Measurements from ENCODE around the gene TAS2R3.

TAS2R3 gene, protein sequence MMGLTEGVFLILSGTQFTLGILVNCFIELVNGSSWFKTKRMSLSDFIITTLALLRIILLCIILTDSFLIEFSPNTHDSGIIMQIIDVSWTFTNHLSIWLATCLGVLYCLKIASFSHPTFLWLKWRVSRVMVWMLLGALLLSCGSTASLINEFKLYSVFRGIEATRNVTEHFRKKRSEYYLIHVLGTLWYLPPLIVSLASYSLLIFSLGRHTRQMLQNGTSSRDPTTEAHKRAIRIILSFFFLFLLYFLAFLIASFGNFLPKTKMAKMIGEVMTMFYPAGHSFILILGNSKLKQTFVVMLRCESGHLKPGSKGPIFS

DNA sequence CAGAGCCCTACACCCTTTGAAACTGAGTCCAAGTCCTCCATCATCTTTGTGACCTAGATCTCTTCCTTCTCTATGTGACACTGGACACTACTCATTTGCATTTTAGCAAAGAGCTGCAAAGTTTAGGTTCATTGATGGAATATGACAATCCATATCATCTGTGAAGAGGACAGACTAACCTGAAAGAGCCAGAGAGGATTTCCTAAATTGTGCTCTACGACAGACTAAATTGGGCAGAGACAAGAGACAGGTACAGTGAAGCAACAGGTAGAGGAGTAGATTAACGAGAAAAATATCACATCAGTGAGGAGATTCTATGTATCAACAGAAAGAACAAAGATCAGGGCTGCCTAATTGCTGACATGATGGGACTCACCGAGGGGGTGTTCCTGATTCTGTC is at the start of gene TAS2R3:
Gene TAS2R3, plus strand, starts transcription at position 301 of the 400 bp plus-strand sequence. Its CDS starts 62 bp downstream, at position 363.
- TF ChIP-seq, protein P1, sequence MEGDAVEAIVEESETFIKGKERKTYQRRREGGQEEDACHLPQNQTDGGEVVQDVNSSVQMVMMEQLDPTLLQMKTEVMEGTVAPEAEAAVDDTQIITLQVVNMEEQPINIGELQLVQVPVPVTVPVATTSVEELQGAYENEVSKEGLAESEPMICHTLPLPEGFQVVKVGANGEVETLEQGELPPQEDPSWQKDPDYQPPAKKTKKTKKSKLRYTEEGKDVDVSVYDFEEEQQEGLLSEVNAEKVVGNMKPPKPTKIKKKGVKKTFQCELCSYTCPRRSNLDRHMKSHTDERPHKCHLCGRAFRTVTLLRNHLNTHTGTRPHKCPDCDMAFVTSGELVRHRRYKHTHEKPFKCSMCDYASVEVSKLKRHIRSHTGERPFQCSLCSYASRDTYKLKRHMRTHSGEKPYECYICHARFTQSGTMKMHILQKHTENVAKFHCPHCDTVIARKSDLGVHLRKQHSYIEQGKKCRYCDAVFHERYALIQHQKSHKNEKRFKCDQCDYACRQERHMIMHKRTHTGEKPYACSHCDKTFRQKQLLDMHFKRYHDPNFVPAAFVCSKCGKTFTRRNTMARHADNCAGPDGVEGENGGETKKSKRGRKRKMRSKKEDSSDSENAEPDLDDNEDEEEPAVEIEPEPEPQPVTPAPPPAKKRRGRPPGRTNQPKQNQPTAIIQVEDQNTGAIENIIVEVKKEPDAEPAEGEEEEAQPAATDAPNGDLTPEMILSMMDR (IDR thresholded peaks at IDR 0.05; ENCODE audit: low read depth, low read length): no peak
- H3K4me3 ChIP-seq (ENCODE audit: low read depth, low read length): no peak within 1 kb of the TSS

DNA sequence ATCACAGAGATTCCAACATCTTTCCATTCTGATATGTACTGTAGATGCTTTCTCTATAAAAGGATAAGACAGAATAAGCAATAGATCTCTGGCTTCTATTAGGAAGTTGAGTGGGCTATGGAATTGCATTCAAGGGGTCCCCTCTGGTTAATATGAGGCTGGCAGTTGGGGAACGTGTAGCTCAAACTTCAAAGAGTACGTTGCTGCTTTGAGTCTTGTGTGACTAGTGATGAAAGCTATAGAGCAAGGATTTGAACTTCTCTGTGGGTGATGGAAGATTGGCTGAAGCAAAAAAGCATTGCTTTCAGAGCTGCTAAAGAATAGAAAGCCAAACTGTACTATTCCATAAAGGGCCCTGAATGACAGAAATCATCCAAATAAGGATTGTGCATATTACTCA is 49.3 kb upstream of the TAS2R3 start:
- TF ChIP-seq, protein P1 (IDR thresholded peaks at IDR 0.05; ENCODE audit: low read depth, low read length): no peak
- H3K4me3 ChIP-seq (ENCODE audit: low read depth, low read length): no peak overlapping the region

DNA sequence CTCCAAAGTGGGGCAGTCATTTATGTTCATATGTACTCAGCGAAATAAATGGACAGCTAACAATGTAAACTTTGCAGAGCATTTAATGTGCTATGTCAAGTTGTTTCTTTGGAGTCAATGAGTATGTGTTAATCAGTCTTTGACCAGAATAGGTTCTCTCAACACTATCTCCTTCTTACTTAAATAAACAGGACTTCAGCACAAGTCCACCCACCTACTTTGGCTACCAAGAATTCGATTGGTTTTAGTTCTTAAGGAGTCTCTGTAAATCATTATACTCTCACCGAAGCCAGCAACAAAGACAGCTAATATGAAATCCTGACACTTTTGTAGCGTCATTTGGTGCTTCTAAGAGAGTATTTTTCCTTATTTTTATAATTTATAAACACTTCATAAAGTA is 48.9 kb upstream of the TAS2R3 start:
- no peak overlapping the region for H3K4me3 ChIP-seq (ENCODE audit: low read depth, low read length)
- TF ChIP-seq, protein P1 (IDR thresholded peaks at IDR 0.05; ENCODE audit: low read depth, low read length): no peak

DNA sequence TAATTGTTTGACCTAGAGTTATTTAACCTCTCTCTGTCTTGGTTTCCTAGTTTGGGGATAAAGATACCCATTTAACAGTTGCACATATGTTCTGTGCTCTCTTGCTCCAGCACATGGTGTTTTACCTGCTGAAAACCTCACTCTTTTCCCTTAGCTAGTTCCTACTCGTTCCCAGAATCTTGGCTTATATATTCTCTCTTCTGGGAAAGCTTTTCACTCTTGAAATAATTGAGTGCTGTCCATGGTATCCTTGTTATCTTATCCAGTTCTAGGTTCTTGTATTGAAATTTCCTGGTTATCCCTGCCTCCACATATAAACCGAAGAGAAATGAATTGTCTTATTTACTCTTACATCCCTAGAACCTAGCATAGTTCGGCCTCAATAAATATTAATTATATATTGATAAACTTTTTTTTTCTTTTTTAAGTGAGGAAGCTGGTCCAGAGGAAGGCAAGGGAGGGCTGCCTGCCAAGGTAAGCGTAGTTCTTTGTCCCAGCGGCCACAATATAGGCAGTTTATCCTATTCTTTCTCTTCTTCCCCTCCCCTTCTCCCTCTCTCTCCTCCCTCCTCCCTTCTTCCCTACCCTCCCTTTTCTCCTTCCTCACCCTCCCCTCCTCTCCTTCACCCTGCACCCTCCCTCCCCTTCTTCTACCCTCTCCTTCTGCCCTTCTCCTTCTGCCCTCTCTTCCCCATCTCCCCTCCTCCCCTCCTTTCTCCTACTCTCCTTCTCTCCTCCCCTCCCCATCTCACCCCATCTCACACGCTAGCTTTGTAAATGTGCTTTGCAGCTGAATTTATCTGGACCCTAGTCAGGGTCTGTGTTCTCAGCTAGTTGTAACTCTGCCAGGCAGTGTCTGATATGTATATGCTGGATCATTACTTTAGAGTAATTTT is 47.9 kb upstream of the TAS2R3 start:
- H3K4me3 ChIP-seq (ENCODE audit: low read depth, low read length): no peak overlapping the region
- TF ChIP-seq, protein P1 (IDR thresholded peaks at IDR 0.05; ENCODE audit: low read depth, low read length): no peak

DNA sequence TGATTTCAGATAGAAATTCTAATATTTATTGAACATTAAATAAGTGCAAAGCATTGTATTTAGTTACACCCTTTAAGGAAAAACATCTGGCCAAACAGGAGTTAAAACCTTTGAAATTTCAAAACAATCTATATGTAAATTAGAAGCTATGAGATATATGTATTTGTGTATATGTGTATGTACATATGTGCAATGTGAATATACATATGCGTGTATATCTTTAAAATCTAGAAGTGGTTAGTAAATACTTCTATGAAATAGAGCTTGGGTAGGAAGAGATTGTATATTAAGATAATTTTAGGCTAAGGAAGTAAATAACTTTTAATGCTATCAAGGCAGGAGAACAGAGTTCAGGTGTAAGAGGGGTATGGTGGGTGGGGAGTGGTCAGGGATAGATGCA is 46.4 kb upstream of the TAS2R3 start:
- TF ChIP-seq, protein P1 (IDR thresholded peaks at IDR 0.05; ENCODE audit: low read depth, low read length): no peak
- H3K4me3 ChIP-seq (ENCODE audit: low read depth, low read length): no peak overlapping the region

DNA sequence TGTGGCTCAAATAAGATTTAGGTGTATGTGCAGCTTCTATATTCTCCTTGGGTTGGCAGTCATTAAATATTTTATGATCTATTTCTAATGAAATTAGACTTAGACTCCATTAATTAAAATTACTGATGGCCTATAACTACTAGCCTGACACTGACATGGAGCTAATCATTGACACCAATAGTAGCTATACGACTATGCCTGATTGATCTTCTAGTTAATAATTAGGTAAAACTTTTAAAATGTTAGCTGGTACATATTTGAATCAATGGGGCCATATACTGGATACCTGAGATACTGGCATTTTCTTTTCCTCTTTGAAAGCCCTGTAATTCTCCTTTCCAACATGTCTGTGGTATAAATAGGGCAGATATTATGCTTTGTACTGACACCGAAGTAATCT is 41.4 kb upstream of the TAS2R3 start:
- TF ChIP-seq, protein P1 (IDR thresholded peaks at IDR 0.05; ENCODE audit: low read depth, low read length): no peak
- H3K4me3 ChIP-seq (ENCODE audit: low read depth, low read length): no peak overlapping the region

DNA sequence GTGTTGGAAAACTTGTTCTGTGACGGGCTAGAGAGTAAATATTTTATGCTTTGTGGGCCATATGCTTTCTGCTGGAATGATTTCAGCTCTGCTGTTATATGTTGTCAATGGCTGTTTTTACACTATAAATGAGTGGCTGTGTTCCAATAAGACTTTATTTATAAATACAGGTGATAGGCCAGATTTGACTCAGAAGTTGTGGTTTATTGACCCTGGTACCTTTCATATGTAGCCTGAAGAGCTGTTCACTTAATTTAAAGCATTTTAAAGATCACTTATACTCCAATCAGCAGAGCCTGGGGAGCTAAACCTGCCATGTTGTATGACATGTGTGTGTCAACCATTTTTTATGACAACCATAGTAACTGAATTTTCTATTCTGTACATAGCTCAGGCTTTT is 34.9 kb upstream of the TAS2R3 start:
- TF ChIP-seq, protein P1 (IDR thresholded peaks at IDR 0.05; ENCODE audit: low read depth, low read length): no peak
- no peak overlapping the region for H3K4me3 ChIP-seq (ENCODE audit: low read depth, low read length)
